Measurements from ENCODE around the gene FOXP4. TPM values are rescaled to one million over a fixed set of nuclear protein-coding genes. Genes with fewer than 3 reads are reported as not detected.

The FOXP4 gene
- total and polyA plus RNA-seq, 2 of the 13 experiments (the other 11 are each of a cell fraction or from before 2014, with no cell fraction given): 11.0 to 12.4 TPM

DNA sequence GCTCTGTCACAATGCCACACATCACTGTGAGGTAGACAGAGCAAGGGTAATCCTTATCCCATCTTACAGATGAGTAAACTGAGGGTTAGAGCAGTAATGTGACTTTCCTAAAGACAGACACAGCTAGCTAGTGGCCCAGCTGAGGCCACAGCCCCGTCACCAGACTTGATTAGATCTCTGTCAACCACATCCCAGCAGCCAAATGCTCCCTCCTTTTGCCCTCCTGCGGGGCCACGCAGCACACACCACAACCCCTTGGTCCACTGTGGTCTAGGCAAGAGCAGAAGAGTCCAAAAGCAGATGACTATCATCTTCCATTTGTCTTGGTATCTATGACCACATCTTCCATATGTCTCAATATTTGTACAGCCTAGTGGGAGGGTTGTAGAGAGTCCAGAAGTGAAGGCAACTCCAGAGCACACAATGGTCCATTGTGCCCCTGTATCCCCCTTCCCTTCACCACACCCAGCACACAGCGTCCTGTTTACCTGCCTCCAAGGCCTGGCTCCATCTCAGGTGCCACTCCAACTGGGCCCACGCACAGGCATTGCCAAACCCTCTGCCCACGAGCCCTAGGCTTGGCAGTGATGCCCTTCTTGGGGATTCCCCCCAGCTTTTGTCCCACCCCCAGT is 47.1 kb upstream of the FOXP4 start (continued):
- TF ChIP-seq, protein P1, sequence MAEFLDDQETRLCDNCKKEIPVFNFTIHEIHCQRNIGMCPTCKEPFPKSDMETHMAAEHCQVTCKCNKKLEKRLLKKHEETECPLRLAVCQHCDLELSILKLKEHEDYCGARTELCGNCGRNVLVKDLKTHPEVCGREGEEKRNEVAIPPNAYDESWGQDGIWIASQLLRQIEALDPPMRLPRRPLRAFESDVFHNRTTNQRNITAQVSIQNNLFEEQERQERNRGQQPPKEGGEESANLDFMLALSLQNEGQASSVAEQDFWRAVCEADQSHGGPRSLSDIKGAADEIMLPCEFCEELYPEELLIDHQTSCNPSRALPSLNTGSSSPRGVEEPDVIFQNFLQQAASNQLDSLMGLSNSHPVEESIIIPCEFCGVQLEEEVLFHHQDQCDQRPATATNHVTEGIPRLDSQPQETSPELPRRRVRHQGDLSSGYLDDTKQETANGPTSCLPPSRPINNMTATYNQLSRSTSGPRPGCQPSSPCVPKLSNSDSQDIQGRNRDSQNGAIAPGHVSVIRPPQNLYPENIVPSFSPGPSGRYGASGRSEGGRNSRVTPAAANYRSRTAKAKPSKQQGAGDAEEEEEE (CRISPR knock-in tag; IDR thresholded peaks at IDR 0.05; ENCODE audit: borderline replicate concordance): no peak
- TF ChIP-seq, protein P2, sequence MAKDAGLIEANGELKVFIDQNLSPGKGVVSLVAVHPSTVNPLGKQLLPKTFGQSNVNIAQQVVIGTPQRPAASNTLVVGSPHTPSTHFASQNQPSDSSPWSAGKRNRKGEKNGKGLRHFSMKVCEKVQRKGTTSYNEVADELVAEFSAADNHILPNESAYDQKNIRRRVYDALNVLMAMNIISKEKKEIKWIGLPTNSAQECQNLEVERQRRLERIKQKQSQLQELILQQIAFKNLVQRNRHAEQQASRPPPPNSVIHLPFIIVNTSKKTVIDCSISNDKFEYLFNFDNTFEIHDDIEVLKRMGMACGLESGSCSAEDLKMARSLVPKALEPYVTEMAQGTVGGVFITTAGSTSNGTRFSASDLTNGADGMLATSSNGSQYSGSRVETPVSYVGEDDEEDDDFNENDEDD (CRISPR knock-in tag; IDR thresholded peaks at IDR 0.05; ENCODE audit: borderline replicate concordance): no peak
- no peak; the same call in 1 of the 2 replicates for TF ChIP-seq GATAD1 (CRISPR knock-in tag; IDR thresholded peaks at IDR 0.05)
- TF ChIP-seq ZNF619 (CRISPR knock-in tag; IDR thresholded peaks at IDR 0.05): peak; percentile 31
- TF ChIP-seq, protein P3, sequence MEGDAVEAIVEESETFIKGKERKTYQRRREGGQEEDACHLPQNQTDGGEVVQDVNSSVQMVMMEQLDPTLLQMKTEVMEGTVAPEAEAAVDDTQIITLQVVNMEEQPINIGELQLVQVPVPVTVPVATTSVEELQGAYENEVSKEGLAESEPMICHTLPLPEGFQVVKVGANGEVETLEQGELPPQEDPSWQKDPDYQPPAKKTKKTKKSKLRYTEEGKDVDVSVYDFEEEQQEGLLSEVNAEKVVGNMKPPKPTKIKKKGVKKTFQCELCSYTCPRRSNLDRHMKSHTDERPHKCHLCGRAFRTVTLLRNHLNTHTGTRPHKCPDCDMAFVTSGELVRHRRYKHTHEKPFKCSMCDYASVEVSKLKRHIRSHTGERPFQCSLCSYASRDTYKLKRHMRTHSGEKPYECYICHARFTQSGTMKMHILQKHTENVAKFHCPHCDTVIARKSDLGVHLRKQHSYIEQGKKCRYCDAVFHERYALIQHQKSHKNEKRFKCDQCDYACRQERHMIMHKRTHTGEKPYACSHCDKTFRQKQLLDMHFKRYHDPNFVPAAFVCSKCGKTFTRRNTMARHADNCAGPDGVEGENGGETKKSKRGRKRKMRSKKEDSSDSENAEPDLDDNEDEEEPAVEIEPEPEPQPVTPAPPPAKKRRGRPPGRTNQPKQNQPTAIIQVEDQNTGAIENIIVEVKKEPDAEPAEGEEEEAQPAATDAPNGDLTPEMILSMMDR (CRISPR knock-in tag; IDR thresholded peaks at IDR 0.05): no peak
- no peak for TF ChIP-seq ZMAT3 (CRISPR knock-in tag; conservative IDR thresholded peaks at IDR 0.05)
- TF ChIP-seq ADNP (CRISPR knock-in tag; IDR thresholded peaks at IDR 0.05): 0 out of 2 replicates have a peak, but pooled peaks have one; percentile 62
- TF ChIP-seq, protein P4, sequence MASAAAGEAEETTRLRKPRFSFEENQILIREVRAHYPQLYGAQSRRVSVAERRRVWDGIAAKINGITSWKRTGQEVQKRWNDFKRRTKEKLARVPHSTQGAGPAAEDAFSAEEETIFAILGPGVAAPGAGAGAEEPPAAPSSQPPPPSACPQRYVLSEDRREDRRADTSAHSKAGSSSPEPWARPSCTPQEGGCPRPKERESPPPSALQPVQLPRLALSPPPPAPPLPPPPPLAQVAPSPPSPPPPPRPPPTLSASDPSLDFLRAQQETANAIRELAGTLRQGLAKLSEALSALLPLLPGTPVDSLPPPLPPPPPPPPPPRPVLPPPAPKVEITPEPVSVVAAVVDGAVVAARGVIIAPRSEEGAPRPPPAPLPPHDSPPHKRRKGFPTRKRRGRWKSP (CRISPR knock-in tag; IDR thresholded peaks at IDR 0.05): no peak
- TF ChIP-seq, protein P5, sequence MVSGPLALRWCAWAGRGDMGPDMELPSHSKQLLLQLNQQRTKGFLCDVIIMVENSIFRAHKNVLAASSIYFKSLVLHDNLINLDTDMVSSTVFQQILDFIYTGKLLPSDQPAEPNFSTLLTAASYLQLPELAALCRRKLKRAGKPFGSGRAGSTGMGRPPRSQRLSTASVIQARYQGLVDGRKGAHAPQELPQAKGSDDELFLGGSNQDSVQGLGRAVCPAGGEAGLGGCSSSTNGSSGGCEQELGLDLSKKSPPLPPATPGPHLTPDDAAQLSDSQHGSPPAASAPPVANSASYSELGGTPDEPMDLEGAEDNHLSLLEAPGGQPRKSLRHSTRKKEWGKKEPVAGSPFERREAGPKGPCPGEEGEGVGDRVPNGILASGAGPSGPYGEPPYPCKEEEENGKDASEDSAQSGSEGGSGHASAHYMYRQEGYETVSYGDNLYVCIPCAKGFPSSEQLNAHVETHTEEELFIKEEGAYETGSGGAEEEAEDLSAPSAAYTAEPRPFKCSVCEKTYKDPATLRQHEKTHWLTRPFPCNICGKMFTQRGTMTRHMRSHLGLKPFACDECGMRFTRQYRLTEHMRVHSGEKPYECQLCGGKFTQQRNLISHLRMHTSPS (CRISPR knock-in tag; IDR thresholded peaks at IDR 0.05; ENCODE audit: low read depth): peak; percentile 95
- TF ChIP-seq TCF12 (IDR thresholded peaks at IDR 0.05): no peak
- no peak for TF ChIP-seq TCF12 (CRISPR knock-in tag; IDR thresholded peaks at IDR 0.05)
- TF ChIP-seq ZFP36L1 (CRISPR knock-in tag; IDR thresholded peaks at IDR 0.05): no peak
- TF ChIP-seq, protein P6, sequence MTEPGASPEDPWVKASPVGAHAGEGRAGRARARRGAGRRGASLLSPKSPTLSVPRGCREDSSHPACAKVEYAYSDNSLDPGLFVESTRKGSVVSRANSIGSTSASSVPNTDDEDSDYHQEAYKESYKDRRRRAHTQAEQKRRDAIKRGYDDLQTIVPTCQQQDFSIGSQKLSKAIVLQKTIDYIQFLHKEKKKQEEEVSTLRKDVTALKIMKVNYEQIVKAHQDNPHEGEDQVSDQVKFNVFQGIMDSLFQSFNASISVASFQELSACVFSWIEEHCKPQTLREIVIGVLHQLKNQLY (CRISPR knock-in tag; IDR thresholded peaks at IDR 0.05): peak; percentile 28; the same call in 1 of the 2 replicates
- peak; percentile 31; the same call in 1 of the 2 replicates for TF ChIP-seq DPF2 (CRISPR knock-in tag; IDR thresholded peaks at IDR 0.05; ENCODE audit: borderline replicate concordance, low read depth)
- no peak for TF ChIP-seq FOXA1 (IDR thresholded peaks at IDR 0.05)
- peak; percentile 90 for TF ChIP-seq FOXA1 (CRISPR knock-in tag; IDR thresholded peaks at IDR 0.05)
- TF ChIP-seq NCOA5 (CRISPR knock-in tag; IDR thresholded peaks at IDR 0.05): no peak
- TF ChIP-seq ZNF205 (CRISPR knock-in tag; IDR thresholded peaks at IDR 0.05): 0 out of 2 replicates have a peak, but pooled peaks have one; percentile 66
- TF ChIP-seq SOX13 (IDR thresholded peaks at IDR 0.05): peak; percentile 78
- peak in 1 of 2 experiments; percentile 96; a peak in 2 of 4 replicates for TF ChIP-seq SOX13 (CRISPR knock-in tag; conservative IDR thresholded peaks at IDR 0.05 in 1 of 2, IDR thresholded peaks at IDR 0.05 in 1 of 2)
- TF ChIP-seq TBX2 (CRISPR knock-in tag; IDR thresholded peaks at IDR 0.05; ENCODE audit: borderline replicate concordance): peak; percentile 82
- no peak for TF ChIP-seq SOX6 (IDR thresholded peaks at IDR 0.05)
- TF ChIP-seq SOX6 (CRISPR knock-in tag; IDR thresholded peaks at IDR 0.05): peak; percentile 96

Data from HepG2 (cell line).